Measurements from ENCODE around the gene ATXN7. TPM values are rescaled to one million over a fixed set of nuclear protein-coding genes. Genes with fewer than 3 reads are reported as not detected.

Gene ATXN7
- polyA plus RNA-seq, 1 donor from 2014 or later, result 6.7 TPM

DNA sequence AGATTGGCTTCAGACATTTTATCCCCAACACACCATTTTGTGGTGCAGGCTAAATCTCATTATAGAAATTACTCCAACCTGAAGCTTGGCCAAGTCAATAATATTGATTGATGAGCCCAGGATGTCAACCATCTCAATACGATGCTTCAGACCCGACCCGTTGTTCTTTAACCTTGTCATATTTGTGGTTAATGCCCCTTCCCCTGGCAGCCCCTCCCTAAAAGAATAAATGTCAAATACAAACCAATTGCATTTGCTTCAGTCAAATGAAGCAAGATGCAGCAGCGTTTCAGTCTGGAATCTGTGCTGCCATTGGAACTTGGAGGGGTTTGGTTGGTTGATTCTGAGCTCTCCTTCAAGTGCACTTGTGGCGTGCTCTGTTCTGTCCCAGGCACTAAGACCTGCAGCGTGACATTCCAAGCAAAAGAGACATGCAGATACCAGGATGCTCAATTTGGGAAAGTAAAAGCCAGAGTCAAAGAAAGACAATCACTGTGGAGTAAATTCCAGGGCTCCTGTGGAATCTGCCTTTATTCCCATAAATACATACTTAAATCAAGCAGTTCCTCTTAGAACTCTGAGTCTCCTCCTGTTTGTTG is 183.4 kb downstream of the ATXN7 start:
- Histone ChIP-seq H2AFZ (ENCODE audit: low read depth, low read length) (no peak overlapping the region), H3K27me3 (ENCODE audit: insufficient read depth, low read depth, low read length) (no peaks in the 10 kb centered on the region), H3K9me3 (ENCODE audit: low read length) (no peaks in the 10 kb centered on the region), H3F3A (ENCODE audit: insufficient read depth, low read length, poor library complexity, severe bottlenecking) (no peaks in the 10 kb centered on the region), H3K4me2 (ENCODE audit: low read length) (no peak overlapping the region), H3K27ac (ENCODE audit: low read length) (peak overlapping the region; percentile 31), H3K9ac (ENCODE audit: low read length) (no peak overlapping the region), H3K9me2 (ENCODE audit: insufficient read depth, low read length) (no peaks in the 10 kb centered on the region), H3K36me3 (ENCODE audit: insufficient read depth, low read length) (no peaks in the 10 kb centered on the region), H3K4me3 (ENCODE audit: low read length) (no peak overlapping the region), H3K79me2 (replicated peaks; ENCODE audit: insufficient read depth, low read length) (no peaks in the 10 kb centered on the region), H4K20me1 (ENCODE audit: insufficient read depth) (no peaks in the 10 kb centered on the region)
- TF ChIP-seq MXI1 (conservative IDR thresholded peaks at IDR 0.05; ENCODE audit: poor library complexity, severe bottlenecking), result no peak
- TF ChIP-seq, protein P1, sequence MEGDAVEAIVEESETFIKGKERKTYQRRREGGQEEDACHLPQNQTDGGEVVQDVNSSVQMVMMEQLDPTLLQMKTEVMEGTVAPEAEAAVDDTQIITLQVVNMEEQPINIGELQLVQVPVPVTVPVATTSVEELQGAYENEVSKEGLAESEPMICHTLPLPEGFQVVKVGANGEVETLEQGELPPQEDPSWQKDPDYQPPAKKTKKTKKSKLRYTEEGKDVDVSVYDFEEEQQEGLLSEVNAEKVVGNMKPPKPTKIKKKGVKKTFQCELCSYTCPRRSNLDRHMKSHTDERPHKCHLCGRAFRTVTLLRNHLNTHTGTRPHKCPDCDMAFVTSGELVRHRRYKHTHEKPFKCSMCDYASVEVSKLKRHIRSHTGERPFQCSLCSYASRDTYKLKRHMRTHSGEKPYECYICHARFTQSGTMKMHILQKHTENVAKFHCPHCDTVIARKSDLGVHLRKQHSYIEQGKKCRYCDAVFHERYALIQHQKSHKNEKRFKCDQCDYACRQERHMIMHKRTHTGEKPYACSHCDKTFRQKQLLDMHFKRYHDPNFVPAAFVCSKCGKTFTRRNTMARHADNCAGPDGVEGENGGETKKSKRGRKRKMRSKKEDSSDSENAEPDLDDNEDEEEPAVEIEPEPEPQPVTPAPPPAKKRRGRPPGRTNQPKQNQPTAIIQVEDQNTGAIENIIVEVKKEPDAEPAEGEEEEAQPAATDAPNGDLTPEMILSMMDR (IDR thresholded peaks at IDR 0.05; ENCODE audit: poor library complexity, severe bottlenecking), result no peak
- TF ChIP-seq EZH2 (IDR thresholded peaks at IDR 0.05; ENCODE audit: borderline replicate concordance, insufficient read depth, low read length, poor library complexity, severe bottlenecking), result no peak
- no peak for TF ChIP-seq EP300 (conservative IDR thresholded peaks at IDR 0.05; ENCODE audit: poor library complexity, severe bottlenecking)
- no peak for TF ChIP-seq POLR2AphosphoS5 (IDR thresholded peaks at IDR 0.05)
- no peak for TF ChIP-seq RAD21 (conservative IDR thresholded peaks at IDR 0.05)
- TF ChIP-seq, protein P2, sequence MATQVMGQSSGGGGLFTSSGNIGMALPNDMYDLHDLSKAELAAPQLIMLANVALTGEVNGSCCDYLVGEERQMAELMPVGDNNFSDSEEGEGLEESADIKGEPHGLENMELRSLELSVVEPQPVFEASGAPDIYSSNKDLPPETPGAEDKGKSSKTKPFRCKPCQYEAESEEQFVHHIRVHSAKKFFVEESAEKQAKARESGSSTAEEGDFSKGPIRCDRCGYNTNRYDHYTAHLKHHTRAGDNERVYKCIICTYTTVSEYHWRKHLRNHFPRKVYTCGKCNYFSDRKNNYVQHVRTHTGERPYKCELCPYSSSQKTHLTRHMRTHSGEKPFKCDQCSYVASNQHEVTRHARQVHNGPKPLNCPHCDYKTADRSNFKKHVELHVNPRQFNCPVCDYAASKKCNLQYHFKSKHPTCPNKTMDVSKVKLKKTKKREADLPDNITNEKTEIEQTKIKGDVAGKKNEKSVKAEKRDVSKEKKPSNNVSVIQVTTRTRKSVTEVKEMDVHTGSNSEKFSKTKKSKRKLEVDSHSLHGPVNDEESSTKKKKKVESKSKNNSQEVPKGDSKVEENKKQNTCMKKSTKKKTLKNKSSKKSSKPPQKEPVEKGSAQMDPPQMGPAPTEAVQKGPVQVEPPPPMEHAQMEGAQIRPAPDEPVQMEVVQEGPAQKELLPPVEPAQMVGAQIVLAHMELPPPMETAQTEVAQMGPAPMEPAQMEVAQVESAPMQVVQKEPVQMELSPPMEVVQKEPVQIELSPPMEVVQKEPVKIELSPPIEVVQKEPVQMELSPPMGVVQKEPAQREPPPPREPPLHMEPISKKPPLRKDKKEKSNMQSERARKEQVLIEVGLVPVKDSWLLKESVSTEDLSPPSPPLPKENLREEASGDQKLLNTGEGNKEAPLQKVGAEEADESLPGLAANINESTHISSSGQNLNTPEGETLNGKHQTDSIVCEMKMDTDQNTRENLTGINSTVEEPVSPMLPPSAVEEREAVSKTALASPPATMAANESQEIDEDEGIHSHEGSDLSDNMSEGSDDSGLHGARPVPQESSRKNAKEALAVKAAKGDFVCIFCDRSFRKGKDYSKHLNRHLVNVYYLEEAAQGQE (IDR thresholded peaks at IDR 0.05; ENCODE audit: borderline replicate concordance), result no peak
- no peak for TF ChIP-seq TAF1 (IDR thresholded peaks at IDR 0.05; ENCODE audit: low read depth)
- TF ChIP-seq SMC3 (conservative IDR thresholded peaks at IDR 0.05; ENCODE audit: poor library complexity), result no peak

DNA sequence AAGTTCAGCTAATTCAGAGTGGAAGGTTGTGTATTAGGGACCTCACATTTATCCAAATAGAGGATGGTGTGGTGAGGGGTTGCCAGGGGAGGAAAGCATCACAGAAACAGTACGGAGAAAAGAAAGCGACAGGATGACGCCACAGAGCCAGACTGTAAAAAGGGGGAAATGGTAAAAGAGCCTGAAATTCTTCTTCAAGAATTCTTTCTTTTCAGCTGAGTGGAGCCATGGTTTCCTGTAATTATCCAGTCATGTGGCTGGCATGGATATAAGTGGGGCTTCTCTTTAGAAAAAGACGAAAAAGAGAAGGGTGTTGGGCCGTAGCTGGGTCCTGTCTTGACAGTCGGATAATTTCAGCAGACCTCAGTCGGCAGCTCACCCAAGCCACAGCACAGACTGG is 184.1 kb downstream of the ATXN7 start:
- H3K27ac ChIP-seq (ENCODE audit: low read length), result peak overlapping the region; percentile 31
- no peaks in the 10 kb centered on the region for H3F3A ChIP-seq (ENCODE audit: insufficient read depth, low read length, poor library complexity, severe bottlenecking)
- no peak overlapping the region for H3K4me3 ChIP-seq (ENCODE audit: low read length)
- H3K9me2 ChIP-seq (ENCODE audit: insufficient read depth, low read length), result no peaks in the 10 kb centered on the region
- no peaks in the 10 kb centered on the region for H3K9me3 ChIP-seq (ENCODE audit: low read length)
- H3K36me3 ChIP-seq (ENCODE audit: insufficient read depth, low read length), result no peaks in the 10 kb centered on the region
- no peaks in the 10 kb centered on the region for H4K20me1 ChIP-seq (ENCODE audit: insufficient read depth)
- no peak overlapping the region for H3K4me2 ChIP-seq (ENCODE audit: low read length)
- TF ChIP-seq RAD21 (conservative IDR thresholded peaks at IDR 0.05) (no peak), POLR2AphosphoS5 (IDR thresholded peaks at IDR 0.05) (no peak), EP300 (conservative IDR thresholded peaks at IDR 0.05; ENCODE audit: poor library complexity, severe bottlenecking) (no peak), EZH2 (IDR thresholded peaks at IDR 0.05; ENCODE audit: borderline replicate concordance, insufficient read depth, low read length, poor library complexity, severe bottlenecking) (no peak), SMC3 (conservative IDR thresholded peaks at IDR 0.05; ENCODE audit: poor library complexity) (no peak), MXI1 (conservative IDR thresholded peaks at IDR 0.05; ENCODE audit: poor library complexity, severe bottlenecking) (no peak), TAF1 (IDR thresholded peaks at IDR 0.05; ENCODE audit: low read depth) (no peak)
- TF ChIP-seq, protein P2 (IDR thresholded peaks at IDR 0.05; ENCODE audit: borderline replicate concordance), result no peak
- TF ChIP-seq, protein P1 (IDR thresholded peaks at IDR 0.05; ENCODE audit: poor library complexity, severe bottlenecking), result no peak
- H2AFZ ChIP-seq (ENCODE audit: low read depth, low read length), result no peak overlapping the region
- no peaks in the 10 kb centered on the region for H3K27me3 ChIP-seq (ENCODE audit: insufficient read depth, low read depth, low read length)
- H3K9ac ChIP-seq (ENCODE audit: low read length), result no peak overlapping the region
- H3K79me2 ChIP-seq (replicated peaks; ENCODE audit: insufficient read depth, low read length), result no peaks in the 10 kb centered on the region
